ENCODE data around the gene OTOG.

Gene OTOG

DNA sequence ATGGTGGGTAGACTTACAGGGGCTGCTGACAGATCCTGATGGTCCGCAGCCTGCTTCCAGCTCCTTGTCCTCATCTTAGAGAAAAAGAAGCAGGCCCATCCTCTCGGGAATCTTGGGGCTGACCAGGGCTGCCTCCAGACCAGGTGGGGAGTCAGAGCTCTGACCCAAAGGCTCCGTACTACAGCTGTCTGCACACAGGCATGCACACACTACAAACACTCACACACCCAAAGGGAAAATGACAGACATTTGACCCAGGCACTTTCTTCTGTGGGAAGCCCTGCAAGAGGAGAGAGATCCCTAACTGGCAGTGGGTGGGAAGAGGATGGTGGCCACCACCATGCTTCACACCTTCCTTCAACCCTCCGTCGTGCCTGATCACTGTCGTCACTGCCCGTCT is 125.4 kb downstream of the OTOG start:
- DNase-seq, result no peak

DNA sequence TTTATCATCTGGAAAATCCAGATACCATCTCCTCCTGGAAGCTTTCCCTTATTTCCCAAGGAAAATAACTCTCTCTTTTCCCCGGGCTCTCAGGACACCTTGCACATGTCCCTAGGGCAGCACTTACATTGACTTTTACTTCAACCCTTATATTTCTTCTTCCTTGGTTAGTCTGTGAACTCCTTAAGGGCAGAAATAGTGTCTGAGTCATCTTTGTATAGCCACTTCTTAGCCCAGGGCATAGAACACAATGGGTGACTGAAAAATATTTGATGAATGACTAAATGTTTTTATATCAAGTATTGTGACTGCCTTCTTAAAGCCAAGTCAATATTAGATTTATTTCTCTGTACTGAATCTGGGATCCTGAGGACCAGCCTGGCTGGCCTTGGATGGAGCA is 126.9 kb downstream of the OTOG start:
- DNase-seq, result no peak

DNA sequence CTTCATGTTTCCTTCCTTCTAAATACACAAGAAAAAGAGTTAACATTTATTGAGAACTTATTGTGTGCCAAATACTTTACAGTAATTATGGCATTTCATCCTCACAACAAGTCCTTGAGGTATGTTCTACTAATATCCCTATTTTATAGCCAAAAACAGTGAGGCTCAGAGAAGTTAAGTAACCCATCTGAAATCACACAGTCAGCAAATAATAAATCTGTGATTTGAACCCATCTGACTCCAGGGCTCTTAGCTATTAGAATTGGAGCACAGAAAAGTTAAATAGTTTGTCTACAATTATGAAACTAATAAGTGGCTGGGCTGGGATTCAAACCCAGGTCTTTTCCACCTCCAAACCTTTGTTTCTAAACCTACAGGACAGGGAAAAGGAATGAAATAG is 135.8 kb downstream of the OTOG start:
- DNase-seq, result no peak

GRCh38 chr11:17683377-17684161 is 136.5 kb downstream of the OTOG start:
- DNase-seq, result peak; percentile 36

DNA sequence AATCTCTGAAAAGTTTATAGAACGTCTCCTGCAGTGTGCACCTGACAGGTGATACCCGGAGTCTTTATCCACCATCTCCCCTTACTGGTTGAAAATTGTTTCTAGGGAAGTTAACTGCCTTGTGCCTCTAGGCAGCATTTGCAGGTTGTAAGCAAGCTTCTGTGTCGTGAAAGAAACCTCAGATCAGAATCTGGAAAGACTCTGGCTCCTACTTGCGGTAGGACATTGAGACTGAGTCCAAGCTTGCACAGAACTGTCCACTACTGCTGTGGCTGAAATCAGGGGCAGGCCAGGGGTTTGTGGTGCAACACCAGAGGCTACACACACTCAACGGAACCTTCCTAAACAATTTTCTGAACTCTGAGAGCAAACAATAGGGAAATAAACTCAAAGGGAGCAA is 137.5 kb downstream of the OTOG start:
- no peak for DNase-seq

DNA sequence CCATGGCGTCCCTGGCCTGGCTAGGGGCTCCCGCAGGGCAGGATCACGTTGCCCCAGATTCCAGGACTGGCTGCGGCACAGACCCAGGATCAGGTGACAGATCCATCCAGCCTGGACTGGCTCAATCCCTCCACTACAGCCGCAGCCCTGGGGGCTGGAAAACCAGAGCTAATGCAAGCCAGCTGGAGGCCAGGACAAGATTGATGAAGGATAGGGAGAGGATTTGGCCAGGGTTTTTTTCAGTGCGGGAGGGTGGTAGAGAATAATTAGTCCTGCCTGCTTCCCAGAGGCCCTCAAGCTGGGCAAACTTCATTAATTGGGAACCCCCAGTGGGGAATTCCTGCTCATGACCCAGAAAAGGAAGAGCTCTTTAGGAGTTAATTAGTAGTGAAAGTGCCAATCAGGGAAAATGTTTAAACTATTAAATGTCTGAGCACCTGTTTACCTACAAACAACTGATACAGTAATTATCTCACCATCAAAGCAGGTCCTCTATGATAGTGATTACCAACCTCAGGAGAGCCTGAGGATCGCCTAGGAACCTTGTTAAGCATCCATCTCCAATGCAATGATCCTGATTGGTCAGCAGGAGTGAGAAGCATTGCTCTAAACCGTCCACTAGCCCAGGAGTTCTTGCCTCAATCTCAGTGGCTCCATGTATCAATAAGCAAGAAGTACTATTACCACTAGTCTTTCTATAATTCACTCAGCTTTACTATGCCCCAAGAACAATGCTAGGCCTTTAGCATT is 139.3 kb downstream of the OTOG start:
- DNase-seq, result no peak

DNA sequence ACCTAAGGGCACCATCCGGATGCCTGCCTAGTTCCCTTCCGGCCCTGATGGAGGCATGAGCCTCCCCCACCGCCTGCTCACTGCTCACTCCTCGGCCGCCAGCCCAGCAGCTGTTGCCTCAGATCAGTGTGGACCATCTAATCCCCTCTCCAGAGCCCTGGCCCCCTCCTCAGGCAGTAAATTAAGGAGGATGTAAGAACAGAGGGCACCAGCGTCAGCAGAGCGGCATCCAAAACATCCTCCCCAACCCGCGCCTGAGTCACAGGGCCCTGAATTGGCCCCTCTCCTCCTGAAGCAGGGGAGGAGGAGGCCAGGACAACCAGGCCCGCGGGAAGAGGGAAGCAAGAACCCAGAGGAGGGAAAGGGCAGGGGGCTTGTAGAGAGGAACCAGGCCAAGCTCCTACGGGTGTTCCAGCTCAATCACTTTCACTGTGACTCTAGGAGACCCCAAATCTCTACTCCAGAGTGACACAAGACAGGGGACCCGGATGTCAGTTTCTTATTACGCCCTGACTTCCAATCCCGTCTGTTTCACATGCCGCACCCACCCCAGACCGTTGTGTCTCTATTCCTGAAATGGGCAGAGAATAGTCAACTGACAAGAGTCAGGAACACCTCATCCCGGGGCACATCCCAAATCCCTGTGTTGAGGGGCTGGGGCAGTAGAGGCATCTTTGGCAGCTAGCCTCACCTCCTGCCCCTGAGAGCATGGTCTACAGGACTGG is 141.0 kb downstream of the OTOG start:
- DNase-seq, result peak; percentile 20

DNA sequence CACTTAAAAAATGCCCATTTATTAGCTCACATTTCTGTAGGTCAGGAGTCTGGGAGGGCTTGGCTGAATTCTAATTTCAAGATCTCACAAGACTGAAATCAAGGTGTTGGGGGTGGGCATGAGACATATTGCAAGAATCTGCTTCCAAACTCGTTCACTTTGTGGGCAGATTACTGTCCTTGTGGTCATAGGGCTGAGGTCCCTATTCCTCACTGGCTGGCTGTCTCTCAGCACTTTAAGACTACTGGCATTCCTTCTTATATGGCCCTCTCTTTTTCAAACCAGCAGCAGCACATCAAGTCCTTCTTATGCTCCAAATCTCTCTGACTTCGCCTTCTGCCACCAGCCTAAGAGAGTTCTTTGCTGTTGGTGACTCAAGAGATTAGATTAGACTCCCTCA is 144.5 kb downstream of the OTOG start:
- DNase-seq, result no peak

- DNase-seq, result no peak
These were observed 144.9 kb downstream of the OTOG start for GRCh38 chr11:17691976-17692375.

DNA sequence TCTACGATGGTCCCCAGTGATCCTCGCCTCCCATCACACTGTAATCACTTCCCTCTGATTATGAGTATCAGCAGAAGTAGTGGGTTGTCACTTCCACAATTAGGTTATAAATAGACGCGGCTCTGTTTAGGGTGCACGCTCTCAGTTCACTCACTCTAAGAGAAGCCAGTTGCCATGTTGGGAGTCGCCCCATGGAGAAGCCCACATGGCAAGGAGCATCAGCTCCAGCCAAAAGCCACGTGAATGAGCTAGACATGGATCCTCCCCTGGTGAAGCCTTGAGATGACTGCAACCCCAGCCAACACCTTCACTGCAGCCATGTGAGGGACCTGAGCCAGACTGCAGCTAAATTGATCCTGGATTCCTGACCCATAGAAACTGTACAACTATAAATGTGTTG is 145.9 kb downstream of the OTOG start:
- DNase-seq, result no peak

GRCh38 chr11:17693531-17693930 is 146.5 kb downstream of the OTOG start:
- DNase-seq, result no peak

GRCh38 chr11:17694494-17695110 is 147.5 kb downstream of the OTOG start:
- no peak for DNase-seq

DNA sequence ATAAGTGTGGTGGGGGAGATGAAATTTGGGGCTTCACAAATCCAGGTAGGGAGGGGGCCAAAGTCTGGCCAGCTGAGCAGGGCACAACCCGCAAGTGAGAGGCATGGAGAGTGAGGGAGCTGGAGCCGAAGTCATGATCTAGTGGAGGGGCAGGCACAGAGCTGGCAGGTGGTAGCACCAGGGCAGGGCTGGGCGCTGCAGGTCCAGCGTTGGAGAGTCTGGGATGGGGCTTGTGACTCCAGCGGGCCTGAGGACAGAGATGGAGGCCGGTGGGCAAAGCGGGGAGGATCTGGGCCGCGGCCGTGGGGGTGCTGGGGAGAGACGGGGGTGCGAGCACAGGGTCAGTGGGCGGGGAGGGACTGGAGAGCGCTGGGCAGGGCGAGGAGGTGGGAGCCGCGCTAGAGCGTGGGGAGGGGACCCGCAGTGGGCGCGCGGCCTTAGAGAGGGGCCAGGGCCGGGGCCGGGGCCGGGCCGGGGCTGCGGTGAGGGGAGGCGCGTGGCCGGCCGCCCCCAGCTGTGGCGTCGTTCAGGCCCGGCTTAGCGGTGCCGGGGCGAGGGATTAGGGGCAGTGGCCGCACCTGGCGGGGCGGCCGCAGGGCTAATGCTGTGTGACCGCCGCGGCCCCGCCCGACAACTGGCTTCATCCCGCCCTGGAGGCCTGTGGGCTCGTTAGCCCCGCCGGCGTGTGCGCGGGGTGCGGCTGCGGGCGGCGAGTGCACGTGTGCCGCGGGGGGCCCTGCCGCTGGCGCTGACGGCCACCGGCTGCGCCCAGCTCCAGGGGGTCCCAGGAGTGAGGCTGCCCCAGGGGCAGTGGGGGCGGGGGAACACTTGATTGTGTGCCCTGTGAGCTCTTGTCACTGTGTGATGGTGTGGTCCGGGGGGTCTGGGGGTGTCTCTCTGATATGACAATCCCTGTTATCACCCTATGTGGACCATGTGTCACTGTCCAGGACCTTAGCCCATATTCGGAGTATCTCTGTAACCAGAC is 148.7 kb downstream of the OTOG start:
- no peak for DNase-seq

GRCh38 chr11:17696741-17697140 is 149.7 kb downstream of the OTOG start:
- DNase-seq, result no peak

Data from fibroblast of skin of right quadriceps (primary cell).